Retinal pigment epithelial cell (primary cell): ENCODE results near the gene FGFBP2.
A peak's percentile ranks its signal among the peaks of the same experiment; 100 is the strongest.

Source experiments
- DNase-seq: peaks from one replicate; pipeline ENCODE4 v3.0.0-alpha.2; 2010; ENCODE audit warnings: low read depth
- H3K4me3 ChIP-seq: 2 replicates; pipeline ENCODE4 v1.5.1; 2011; ENCODE audit warnings: mild to moderate bottlenecking, low read length, control low read depth, moderate library complexity
- TF ChIP-seq, protein P1 (sequence below): conservative IDR thresholded peaks from 2 replicates; pipeline ENCODE4 v1.5.1; 2011; ENCODE audit warnings: low read depth, low read length, control low read depth, inconsistent platforms

FGFBP2 gene

DNA sequence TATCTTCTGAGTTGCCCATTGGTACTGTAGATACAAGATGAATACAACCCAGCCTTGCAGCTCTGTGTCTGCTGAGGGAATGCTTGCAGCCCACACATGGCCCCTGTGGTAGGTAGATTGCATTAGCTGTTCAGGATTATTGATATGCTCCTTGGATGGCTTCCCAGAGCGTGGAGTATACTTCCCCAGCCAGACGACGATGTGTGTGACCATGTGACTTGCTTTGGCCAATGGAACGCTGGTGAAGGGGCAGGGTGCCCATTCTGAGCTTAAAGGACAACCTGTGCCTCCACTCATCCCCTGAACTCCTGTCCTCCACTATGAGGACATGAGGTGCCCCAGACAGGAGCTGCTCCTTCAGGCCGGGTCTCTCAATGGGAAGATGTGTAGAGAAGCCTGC is 23.9 kb upstream of the FGFBP2 start:
- DNase-seq = no peak
- TF ChIP-seq, protein P1, sequence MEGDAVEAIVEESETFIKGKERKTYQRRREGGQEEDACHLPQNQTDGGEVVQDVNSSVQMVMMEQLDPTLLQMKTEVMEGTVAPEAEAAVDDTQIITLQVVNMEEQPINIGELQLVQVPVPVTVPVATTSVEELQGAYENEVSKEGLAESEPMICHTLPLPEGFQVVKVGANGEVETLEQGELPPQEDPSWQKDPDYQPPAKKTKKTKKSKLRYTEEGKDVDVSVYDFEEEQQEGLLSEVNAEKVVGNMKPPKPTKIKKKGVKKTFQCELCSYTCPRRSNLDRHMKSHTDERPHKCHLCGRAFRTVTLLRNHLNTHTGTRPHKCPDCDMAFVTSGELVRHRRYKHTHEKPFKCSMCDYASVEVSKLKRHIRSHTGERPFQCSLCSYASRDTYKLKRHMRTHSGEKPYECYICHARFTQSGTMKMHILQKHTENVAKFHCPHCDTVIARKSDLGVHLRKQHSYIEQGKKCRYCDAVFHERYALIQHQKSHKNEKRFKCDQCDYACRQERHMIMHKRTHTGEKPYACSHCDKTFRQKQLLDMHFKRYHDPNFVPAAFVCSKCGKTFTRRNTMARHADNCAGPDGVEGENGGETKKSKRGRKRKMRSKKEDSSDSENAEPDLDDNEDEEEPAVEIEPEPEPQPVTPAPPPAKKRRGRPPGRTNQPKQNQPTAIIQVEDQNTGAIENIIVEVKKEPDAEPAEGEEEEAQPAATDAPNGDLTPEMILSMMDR = no peak
- no peak overlapping the region for H3K4me3 ChIP-seq

DNA sequence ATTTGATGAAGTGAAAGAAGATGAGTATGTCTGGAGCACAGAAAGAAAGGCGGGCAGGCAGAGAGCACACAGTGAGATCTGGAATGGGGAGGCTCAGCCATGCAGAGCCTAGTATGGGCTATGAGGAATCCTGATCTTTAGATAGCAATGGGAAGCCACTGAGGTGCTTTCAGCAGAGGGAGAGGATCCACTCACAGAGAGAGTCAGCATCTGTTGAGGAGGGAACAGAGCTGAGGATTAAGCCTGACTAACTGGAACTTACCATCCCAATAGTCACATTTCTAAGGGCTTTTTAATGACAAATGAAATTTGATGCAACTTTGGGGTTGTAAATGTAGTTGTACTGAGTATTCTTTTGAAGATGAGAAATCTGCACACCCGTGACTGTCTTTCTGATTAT is 20.6 kb upstream of the FGFBP2 start:
- H3K4me3 ChIP-seq = no peak overlapping the region
- DNase-seq = no peak
- TF ChIP-seq, protein P1 = no peak

DNA sequence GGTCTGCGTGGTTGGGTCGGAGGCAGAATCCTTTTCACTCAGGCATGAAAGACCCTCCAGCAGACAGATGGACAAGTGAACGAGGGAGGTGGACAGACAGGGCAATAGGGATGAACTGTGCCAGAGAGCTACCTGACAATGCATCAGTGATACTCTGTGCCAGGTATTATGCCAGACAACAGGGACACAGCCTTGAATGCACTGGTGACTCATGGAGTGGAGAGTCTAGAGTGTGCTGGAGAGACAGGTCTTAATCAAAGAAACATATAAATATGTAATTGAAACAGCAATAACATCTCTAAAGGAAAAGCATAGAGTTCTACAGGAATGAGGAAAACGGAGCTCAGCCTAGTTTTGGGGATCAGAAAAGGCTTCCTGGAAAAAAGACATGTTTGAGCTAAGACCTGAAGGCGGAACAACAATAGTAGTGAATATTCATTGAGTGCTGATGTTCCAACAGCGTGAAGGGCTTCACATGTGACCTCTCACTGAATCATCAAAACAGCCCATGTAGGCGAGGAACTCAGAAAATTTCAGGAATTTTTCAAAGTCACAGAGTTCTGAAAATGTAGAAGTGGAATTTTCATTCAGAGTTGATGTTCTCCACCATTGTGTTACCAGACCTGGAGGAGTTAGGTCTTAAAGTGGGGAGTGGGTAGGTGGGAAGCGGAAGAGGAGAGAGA is 20.0 kb upstream of the FGFBP2 start:
- TF ChIP-seq, protein P1 = no peak

DNA sequence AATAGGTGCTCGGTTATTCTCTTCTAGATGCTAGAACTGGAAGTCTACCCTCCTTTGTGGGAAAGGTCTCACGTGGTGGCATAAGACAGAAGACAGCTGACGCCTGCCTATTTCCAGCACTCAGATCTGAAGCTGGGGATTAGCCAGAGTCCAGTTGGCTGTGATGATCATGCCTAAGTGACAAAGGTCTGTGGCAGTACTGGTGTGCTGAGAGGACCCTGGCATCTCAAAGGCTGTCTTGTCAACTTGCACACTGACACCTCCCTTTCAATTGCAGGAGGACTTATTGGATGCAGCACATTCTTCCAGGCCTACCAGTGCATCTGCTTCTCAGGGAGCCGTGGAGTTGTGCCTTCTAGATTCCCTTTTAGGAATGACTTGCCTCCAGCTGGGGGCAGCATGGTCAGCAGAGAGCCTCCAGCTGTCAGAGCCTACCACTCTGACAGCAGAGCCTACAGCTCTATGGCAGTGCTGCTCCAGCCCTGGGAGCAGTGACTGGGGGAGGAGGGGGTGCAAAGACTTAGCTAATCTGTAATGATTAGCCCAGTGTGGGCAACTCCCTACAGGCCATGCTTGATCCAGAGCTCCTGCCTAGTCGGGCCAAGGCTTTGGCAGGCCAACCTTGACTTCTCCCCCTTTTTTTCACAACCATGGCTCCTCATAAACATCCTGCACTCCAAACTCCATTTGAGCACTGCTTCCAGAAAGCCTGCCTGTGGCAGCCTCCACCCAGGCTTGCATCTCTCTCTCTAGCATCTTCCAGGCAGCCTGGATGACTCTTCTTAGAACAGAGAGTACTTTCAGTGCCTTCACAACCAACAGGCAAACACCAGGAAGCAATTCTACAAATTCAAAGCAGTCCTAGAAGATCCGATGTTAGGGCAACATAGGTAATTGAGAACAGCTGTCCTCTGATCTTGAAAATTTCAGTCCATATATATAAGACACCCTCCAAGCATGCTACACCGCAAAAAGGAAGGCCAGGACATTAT is 13.8 kb upstream of the FGFBP2 start:
- DNase-seq = no peak
- H3K4me3 ChIP-seq = no peak overlapping the region
- TF ChIP-seq, protein P1 = peak; percentile 6

More for the DNA sequence above, 20.0 kb upstream of the FGFBP2 start:
- DNase-seq = peak; percentile 26
- H3K4me3 ChIP-seq = no peak overlapping the region

DNA sequence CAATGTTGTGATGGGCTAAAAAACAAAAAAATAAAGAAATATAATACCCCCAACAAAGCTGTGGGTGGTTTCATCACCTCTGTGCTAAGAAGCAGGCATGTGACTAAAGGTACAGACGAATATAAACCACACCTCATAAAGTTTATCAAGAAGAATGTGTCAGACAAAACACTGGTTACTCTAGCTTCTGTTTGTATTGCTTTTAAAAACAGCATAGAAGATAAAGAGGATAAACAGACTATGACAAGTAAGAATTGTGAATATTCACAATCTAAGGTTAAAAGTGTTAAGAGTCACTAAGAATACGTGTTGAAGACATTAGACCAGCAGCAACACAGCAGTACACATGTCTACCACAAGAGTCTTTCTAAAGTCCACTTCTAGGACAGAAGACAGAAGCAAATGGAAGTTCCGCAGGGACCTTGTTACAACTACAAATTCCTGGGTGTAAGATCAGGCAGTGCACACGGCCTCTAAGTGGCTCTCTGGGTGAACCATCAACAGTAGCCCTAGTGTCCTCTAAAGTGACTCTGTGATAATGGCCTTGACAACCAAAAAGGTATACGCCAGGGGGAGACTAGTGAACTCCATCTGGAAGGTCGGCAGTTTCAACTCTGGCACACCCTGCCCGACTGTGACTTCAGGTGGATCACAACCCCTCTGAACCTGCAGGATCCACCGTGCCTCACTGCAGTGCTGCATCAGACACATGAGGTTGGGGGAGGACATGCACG is 8.3 kb upstream of the FGFBP2 start:
- DNase-seq = no peak
- no peak overlapping the region for H3K4me3 ChIP-seq
- TF ChIP-seq, protein P1 = no peak

DNA sequence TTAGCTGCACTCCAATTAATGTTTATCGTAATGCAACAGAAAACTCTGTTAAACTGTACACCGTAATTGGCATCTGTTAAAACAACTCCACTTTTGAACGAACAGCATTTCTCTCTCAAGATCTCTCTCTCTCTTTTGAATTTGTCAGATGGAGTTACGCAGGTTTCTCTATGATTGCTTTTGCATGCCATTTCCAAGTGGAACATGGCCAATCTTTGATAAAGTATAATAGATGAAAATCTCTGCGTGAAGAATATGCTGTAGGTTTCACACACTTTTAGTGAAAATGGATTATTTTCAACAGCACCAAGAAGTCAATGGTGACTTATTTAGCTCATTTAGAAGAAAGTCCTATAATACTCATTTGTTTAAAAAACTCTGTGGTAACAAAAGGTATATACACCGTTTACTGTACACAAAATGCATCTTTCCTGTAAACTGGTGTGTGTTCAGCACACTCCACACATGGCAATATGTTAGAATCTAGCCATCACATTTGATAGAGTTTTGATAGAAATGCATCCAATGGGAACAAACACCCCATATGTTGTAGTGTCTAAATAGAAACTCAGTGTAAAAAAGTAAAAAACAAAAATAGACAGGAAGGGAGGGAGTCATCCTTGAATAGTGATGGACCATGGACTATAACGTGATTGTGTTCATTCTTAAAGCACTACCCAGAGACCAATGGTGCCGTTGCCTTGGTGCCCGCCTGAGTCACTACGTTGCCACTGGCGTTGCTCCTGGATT is 5.8 kb upstream of the FGFBP2 start:
- TF ChIP-seq, protein P1 = no peak
- no peak for DNase-seq
- no peak overlapping the region for H3K4me3 ChIP-seq
